HepG2 (cell line): Measurements from ENCODE around the gene DDTL. TPM values are rescaled to one million over a fixed set of nuclear protein-coding genes. Genes with fewer than 3 reads are reported as not detected.

Experiments used
- CC2D1A ChIP-seq: sonication (generic); formaldehyde crosslinking; IDR thresholded peaks from 2 replicates; pipeline ENCODE4 v1.8.1; 2023; ENCODE audit warnings: mild to moderate bottlenecking, missing genetic modification reagents
- ELF4 ChIP-seq: sonication (generic); formaldehyde crosslinking; IDR thresholded peaks from 2 replicates; pipeline ENCODE4 v1.5.0; 2020; ENCODE audit warnings: missing genetic modification reagents, mild to moderate bottlenecking, moderate library complexity, borderline replicate concordance
- FOSL2 ChIP-seq: sonication (generic); formaldehyde crosslinking; IDR thresholded peaks from 2 replicates; pipeline ENCODE4 v1.4.0; 2020; ENCODE audit warnings: missing genetic modification reagents
- FOXA1 ChIP-seq, 2 experiments: fragments of 450-650 bp in 1 of 2; sonication (generic) in 1 of 2; formaldehyde crosslinking in 1 of 2; IDR thresholded peaks; 2 replicates each; pipeline versions ENCODE4 v1.4.0 to v1.6.1; 2016 to 2020; ENCODE audit warnings: missing genetic modification reagents in 1 of 2
- FOXK2 ChIP-seq: fragments of 450-650 bp; IDR thresholded peaks from 2 replicates; pipeline ENCODE4 v1.6.1; 2016
- HNRNPLL ChIP-seq: fragments of 200-400 bp; formaldehyde crosslinking; IDR thresholded peaks from 2 replicates; pipeline ENCODE4 v1.6.1; 2017; ENCODE audit warnings: mild to moderate bottlenecking, low read depth, low read length; ENCODE audit not compliant: poor library complexity, severe bottlenecking
- SP2 ChIP-seq: sonication (generic); formaldehyde crosslinking; IDR thresholded peaks from 2 replicates; pipeline ENCODE4 v1.5.1; 2020; ENCODE audit warnings: mild to moderate bottlenecking, missing genetic modification reagents
- ZNF563 ChIP-seq: sonication (generic); formaldehyde crosslinking; IDR thresholded peaks from 2 replicates; pipeline ENCODE4 v1.8.0; 2022; ENCODE audit warnings: mild to moderate bottlenecking, moderate library complexity, missing genetic modification reagents
- ZNF75D ChIP-seq: sonication (generic); formaldehyde crosslinking; IDR thresholded peaks from 2 replicates; pipeline ENCODE4 v1.8.1; 2023; ENCODE audit warnings: missing genetic modification reagents, mild to moderate bottlenecking, borderline replicate concordance
- polyA plus RNA-seq, 8 experiments: library from polyadenylated mRNA; depleted of rRNA in 3 of 8; stranded (reverse) in 7 of 8; unstranded in 1 of 8; fragments of >200 nt; fragmentation: Illumina TruSeq in 4 of 8; extraction: Trizol in 4 of 8; gene quantifications; 2 replicates each; pipeline versions ENCODE4 v1.2.1 to v1.2.3, GENCODE V29; 2011 to 2016; ENCODE audit warnings: low read depth in 4 of 8, missing spikeins in 1 of 8, mixed read lengths in 1 of 8; ENCODE audit not compliant: insufficient read depth in 1 of 8
- total RNA-seq, 5 experiments: library from RNA; depleted of rRNA; stranded (reverse); fragments of >200 nt; fragmentation: Illumina TruSeq; extraction: Trizol; gene quantifications; 2 replicates each; pipeline ENCODE4 v1.2.3, GENCODE V29; 2016; ENCODE audit warnings: low read depth in 1 of 5
- TF ChIP-seq, protein P1 (sequence below), 2 experiments: fragments of 450-650 bp in 1 of 2; sonication (generic) in 1 of 2; formaldehyde crosslinking in 1 of 2; IDR thresholded peaks; 2 replicates each; pipeline versions ENCODE4 v1.6.1 to v1.8.0; 2016 to 2022; ENCODE audit warnings: antibody characterized with exemption in 1 of 2, mild to moderate bottlenecking in 1 of 2, missing genetic modification reagents in 1 of 2
- TF ChIP-seq, protein P2 (sequence below): sonication (generic); IDR thresholded peaks from 2 replicates; pipeline ENCODE4 v1.6.1; 2016; ENCODE audit warnings: low read depth, borderline replicate concordance
- TF ChIP-seq, protein P3 (sequence below): sonication (generic); formaldehyde crosslinking; IDR thresholded peaks from 2 replicates; pipeline ENCODE4 v1.5.0; 2020; ENCODE audit warnings: mild to moderate bottlenecking, missing genetic modification reagents
- TF ChIP-seq, protein P4 (sequence below): sonication (generic); formaldehyde crosslinking; IDR thresholded peaks from 2 replicates; pipeline ENCODE4 v1.5.0; 2020; ENCODE audit warnings: missing genetic modification reagents

DDTL gene
- total and polyA plus RNA-seq, 2 of the 13 experiments (the other 11 are each of a cell fraction or from before 2014, with no cell fraction given), result 0.31 TPM; not detected in 1

DNA sequence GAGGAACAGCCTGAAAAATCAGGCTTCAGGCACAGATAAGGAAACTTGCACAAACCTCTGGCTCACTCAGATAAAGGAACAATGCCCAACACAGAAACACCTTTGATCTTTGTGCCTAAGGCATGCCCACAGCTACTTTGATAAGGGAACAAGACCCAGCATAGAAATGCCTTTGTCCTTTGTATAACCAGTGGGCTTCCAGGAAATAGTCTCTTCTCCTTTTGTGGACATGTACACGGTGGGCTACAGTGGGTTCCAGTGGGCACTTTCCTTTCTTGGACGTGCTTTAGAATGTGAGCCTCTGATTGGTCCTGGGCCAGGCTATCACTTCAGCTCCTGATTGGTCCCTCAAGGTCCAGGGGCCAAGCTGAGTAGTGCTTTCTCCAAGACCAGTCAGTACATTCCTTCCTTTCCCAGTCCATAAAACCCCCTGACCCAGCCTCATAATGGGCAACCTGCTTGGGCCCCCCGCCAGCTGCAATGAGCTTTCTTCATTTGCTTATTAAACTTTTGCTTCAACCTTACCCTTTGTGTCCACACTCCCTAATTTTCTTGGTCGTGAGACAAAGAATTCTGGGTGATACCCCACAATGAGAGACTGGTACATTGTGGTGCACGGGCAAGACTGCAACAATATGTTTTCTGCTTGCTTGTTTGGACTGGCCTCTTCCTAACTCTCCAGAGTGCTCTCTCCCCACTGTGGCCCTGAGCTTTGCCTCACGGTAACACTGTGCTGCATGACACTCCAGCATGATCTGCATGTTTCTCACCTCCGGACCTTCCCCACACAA, 42.7 kb downstream of the DDTL start (continued):
- TF ChIP-seq, protein P1, sequence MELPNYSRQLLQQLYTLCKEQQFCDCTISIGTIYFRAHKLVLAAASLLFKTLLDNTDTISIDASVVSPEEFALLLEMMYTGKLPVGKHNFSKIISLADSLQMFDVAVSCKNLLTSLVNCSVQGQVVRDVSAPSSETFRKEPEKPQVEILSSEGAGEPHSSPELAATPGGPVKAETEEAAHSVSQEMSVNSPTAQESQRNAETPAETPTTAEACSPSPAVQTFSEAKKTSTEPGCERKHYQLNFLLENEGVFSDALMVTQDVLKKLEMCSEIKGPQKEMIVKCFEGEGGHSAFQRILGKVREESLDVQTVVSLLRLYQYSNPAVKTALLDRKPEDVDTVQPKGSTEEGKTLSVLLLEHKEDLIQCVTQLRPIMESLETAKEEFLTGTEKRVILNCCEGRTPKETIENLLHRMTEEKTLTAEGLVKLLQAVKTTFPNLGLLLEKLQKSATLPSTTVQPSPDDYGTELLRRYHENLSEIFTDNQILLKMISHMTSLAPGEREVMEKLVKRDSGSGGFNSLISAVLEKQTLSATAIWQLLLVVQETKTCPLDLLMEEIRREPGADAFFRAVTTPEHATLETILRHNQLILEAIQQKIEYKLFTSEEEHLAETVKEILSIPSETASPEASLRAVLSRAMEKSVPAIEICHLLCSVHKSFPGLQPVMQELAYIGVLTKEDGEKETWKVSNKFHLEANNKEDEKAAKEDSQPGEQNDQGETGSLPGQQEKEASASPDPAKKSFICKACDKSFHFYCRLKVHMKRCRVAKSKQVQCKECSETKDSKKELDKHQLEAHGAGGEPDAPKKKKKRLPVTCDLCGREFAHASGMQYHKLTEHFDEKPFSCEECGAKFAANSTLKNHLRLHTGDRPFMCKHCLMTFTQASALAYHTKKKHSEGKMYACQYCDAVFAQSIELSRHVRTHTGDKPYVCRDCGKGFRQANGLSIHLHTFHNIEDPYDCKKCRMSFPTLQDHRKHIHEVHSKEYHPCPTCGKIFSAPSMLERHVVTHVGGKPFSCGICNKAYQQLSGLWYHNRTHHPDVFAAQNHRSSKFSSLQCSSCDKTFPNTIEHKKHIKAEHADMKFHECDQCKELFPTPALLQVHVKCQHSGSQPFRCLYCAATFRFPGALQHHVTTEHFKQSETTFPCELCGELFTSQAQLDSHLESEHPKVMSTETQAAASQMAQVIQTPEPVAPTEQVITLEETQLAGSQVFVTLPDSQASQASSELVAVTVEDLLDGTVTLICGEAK (IDR thresholded peaks at IDR 0.05), result no peak
- TF ChIP-seq, protein P1 (CRISPR knock-in tag; IDR thresholded peaks at IDR 0.05), result 0 out of 2 replicates have a peak, but pooled peaks have one; percentile 29
- TF ChIP-seq, protein P2, sequence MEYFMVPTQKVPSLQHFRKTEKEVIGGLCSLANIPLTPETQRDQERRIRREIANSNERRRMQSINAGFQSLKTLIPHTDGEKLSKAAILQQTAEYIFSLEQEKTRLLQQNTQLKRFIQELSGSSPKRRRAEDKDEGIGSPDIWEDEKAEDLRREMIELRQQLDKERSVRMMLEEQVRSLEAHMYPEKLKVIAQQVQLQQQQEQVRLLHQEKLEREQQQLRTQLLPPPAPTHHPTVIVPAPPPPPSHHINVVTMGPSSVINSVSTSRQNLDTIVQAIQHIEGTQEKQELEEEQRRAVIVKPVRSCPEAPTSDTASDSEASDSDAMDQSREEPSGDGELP, result no peak; the same call in 1 of the 2 replicates
- no peak for TF ChIP-seq SP2 (CRISPR knock-in tag)
- TF ChIP-seq HNRNPLL, result no peak
- no peak for TF ChIP-seq FOXK2
- TF ChIP-seq ELF4 (CRISPR knock-in tag), result no peak
- TF ChIP-seq ZNF75D (CRISPR knock-in tag), result no peak
- TF ChIP-seq, protein P3, sequence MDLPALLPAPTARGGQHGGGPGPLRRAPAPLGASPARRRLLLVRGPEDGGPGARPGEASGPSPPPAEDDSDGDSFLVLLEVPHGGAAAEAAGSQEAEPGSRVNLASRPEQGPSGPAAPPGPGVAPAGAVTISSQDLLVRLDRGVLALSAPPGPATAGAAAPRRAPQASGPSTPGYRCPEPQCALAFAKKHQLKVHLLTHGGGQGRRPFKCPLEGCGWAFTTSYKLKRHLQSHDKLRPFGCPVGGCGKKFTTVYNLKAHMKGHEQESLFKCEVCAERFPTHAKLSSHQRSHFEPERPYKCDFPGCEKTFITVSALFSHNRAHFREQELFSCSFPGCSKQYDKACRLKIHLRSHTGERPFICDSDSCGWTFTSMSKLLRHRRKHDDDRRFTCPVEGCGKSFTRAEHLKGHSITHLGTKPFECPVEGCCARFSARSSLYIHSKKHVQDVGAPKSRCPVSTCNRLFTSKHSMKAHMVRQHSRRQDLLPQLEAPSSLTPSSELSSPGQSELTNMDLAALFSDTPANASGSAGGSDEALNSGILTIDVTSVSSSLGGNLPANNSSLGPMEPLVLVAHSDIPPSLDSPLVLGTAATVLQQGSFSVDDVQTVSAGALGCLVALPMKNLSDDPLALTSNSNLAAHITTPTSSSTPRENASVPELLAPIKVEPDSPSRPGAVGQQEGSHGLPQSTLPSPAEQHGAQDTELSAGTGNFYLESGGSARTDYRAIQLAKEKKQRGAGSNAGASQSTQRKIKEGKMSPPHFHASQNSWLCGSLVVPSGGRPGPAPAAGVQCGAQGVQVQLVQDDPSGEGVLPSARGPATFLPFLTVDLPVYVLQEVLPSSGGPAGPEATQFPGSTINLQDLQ (CRISPR knock-in tag), result no peak
- TF ChIP-seq, protein P4, sequence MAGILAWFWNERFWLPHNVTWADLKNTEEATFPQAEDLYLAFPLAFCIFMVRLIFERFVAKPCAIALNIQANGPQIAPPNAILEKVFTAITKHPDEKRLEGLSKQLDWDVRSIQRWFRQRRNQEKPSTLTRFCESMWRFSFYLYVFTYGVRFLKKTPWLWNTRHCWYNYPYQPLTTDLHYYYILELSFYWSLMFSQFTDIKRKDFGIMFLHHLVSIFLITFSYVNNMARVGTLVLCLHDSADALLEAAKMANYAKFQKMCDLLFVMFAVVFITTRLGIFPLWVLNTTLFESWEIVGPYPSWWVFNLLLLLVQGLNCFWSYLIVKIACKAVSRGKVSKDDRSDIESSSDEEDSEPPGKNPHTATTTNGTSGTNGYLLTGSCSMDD (CRISPR knock-in tag), result no peak
- no peak for TF ChIP-seq FOXA1 (IDR thresholded peaks at IDR 0.05)
- TF ChIP-seq FOXA1 (CRISPR knock-in tag; IDR thresholded peaks at IDR 0.05), result no peak
- 0 out of 2 replicates have a peak, but pooled peaks have one; percentile 71 for TF ChIP-seq CC2D1A (CRISPR knock-in tag)
- TF ChIP-seq ZNF563 (CRISPR knock-in tag), result no peak
- peak; percentile 59 for TF ChIP-seq FOSL2 (CRISPR knock-in tag)
